Stimulated activated CD8-positive, alpha-beta memory T cell treated with anti-CD3 and anti-CD28 coated beads, Interleukin-7, amount 100 ng/mL, for 24 hours (primary cell): ENCODE results near the gene APOBEC3H.

Source experiments
- DNase-seq: peaks from one replicate; pipeline ENCODE4 v3.0.0-alpha.2; 2020; ENCODE audit warnings: low read depth

APOBEC3H gene

DNA sequence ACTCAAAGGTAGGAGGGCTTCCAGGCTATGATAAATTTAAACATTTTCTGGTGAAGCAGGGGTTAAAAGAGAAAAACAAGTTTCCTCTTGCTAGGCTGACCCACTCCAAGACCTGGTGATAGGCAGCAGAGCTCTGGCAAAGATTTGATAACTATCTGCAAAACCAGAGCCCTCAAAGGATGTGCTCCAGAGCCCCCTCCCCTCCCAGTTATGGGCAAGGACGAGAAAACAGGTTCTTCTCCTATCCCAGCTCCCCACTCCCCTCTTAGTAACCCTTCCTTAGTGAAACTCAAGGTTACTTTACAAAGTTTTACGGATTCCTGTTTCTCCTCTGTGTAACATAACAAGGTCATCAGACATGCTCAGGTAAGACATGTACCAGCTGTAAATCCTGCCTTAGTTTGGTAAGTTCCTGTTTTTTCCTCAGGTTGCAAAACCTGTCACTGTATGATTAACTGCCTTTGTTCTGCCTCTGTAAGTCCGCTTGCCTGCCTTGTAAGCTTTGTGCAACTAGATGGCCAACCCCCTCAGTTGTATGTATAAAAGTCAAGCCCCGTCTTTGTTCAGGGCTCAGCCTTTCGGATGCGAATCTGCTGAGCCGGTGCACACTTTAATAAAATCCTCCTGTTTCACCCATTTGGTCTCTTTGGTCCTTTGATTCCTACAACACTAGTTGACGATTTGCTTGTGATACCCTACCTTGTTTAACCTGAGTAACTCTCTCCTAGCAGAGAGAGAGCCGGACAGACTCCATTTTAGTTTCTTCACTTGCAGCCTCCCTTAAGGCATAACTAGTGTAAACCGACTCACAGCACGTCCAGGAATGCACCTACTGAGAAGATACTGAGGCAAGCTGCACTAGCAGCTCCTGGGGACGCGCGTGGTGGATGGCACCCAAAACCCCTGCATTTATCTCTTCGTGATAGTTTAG is 13.9 kb downstream of the APOBEC3H start:
- DNase-seq = no peak

- no peak for DNase-seq
Observed at GRCh38 chr22:39114112-39114511, 17.1 kb downstream of the APOBEC3H start.

- no peak for DNase-seq
Observed at GRCh38 chr22:39115570-39115969, 18.5 kb downstream of the APOBEC3H start.

GRCh38 chr22:39115977-39116621 is 19.1 kb downstream of the APOBEC3H start:
- DNase-seq = no peak

- peak; percentile 52 for DNase-seq
Observed at GRCh38 chr22:39117585-39118191, 20.6 kb downstream of the APOBEC3H start.

DNA sequence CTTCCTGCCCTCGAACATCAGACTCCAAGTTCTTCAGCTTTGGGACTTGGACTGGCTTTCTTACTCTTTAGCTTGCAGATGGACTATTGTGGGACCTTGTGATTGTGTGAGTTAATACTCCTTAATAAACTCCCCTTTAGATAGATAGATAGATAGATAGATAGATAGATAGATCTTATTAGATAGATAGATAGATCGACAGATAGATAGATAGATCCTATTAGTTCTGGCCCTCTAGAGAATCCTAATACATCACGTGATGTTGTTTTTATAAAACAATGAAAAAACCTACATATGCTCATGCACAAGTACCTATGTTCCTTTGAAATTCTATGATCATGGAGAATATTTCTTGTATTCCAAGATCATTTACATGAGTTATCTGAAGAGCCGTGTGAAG is 23.9 kb downstream of the APOBEC3H start:
- no peak for DNase-seq

DNA sequence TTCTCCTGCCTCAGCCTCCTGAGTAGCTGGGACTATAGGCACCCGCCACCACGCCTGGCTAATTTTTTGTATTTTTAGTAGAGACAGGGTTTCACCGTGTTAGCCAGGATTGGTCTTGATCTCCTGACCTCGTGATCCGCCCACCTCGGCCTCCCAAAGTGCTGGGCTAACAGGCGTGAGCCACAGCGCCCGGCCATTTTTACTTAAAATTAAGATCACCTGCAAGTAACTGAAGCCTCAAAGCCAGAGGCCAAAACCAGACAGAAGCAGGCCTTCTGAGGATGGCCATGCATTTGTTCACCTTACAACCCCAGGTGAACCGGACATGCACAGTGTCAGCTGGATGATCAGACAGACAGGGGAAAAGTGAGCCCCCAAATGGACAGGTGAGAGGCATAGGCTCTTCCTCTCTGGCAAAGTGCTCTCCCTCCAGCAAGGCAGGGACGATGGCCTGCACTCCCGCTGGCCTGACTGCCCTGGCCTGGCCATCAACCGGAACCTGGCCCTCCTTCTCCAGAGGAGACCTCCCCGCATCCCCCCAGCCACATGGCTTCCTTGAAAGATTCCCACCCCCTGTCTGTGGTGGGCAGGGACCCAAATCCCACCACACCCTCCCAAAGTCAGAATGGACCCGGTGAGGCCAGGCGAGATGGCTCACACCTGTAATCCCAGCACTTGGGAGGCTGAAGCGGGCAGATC is 25.9 kb downstream of the APOBEC3H start:
- DNase-seq = no peak

GRCh38 chr22:39123751-39124581 is 26.9 kb downstream of the APOBEC3H start:
- DNase-seq = no peak

DNA sequence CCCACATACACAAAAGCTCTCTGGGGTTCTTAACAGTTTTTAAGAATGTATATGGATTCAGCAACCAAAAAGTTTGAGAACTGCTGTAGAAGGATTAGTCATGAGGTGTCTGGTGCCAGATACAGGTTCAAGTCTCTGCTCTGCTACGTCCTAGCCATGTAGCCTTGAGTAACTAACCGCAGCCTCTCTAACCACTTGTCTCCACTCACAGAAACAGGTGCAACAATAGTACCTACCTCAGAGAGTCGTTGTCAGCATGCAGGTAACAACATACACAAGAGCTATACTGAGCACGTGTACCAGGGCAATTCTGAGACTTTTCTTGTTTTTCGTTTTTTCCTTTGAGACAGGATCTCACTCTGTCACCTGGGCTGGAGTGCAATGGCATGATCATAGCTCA is 28.6 kb downstream of the APOBEC3H start:
- DNase-seq = no peak

GRCh38 chr22:39128508-39128907 is 31.5 kb downstream of the APOBEC3H start:
- no peak for DNase-seq

- no peak for DNase-seq
Observed at GRCh38 chr22:39129081-39129480, 32.0 kb downstream of the APOBEC3H start.

- no peak for DNase-seq
Observed at GRCh38 chr22:39129746-39130145, 32.7 kb downstream of the APOBEC3H start.

DNA sequence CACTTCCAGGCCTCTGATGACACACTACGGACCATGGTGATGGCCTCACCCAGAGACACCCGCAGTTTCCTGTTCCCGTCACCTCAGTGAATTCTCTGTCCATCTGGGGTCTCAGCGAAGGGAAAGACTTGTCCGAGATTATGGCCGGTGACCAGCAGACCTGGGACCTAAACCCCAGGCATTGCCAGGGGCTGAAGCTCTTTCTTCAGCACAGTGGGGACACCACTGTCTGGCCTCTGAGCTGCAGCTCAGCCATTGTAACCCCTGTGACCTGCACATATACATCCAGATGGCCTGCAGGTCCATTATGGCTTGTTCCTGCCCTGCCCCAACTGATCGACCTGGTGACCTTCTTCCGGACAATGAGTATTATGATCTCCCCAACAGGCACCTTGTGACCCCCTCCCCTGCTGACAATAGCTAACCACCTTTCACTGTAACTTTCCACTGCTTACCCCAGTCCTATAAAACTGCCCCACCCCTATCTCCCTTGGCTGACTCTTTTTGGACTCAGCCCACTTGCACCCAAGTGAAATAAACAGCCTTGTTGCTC is 33.2 kb downstream of the APOBEC3H start:
- no peak for DNase-seq

- DNase-seq = no peak
Observed at GRCh38 chr22:39130892-39131855, 34.1 kb downstream of the APOBEC3H start.

- DNase-seq = no peak
Observed at GRCh38 chr22:39132281-39132680, 35.2 kb downstream of the APOBEC3H start.

GRCh38 chr22:39132871-39133524 is 36.0 kb downstream of the APOBEC3H start:
- DNase-seq = no peak

GRCh38 chr22:39133871-39134270 is 36.8 kb downstream of the APOBEC3H start:
- DNase-seq = no peak

GRCh38 chr22:39134366-39135091 is 37.5 kb downstream of the APOBEC3H start:
- DNase-seq = no peak
